Stimulated activated naive CD8-positive, alpha-beta T cell treated with anti-CD3 and anti-CD28 coated beads, Interleukin-15, Interleukin-2, amounts not matched to agents 100 U/mL and 50 U/mL, for 24 hours (primary cell): ENCODE results near the gene HRH1.

Experiments used
- ATAC-seq: fragments of 150-1000 bp; cut with Tn5 transposase; one replicate; pipeline ENCODE4 v1.10.0; 2021
- DNase-seq: peaks from one replicate; pipeline ENCODE4 v3.0.0; 2021

The HRH1 gene

DNA sequence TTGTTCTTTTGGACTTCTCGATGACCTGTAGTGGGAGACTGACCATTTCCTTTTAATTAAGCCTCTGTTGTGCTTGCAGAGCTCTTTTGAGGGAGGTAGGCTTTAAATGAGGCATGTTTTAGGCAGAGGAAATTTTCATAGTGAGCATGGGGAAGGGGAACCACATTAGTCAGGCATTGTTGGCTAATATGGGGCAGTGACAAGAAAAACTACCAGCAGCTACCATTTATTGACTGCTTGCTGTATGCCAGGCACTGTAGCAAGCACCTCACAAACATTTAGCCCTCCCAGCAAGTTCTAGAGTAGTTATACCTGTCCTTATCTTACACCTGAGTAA is 128.8 kb downstream of the HRH1 start:
- DNase-seq = no peak

DNA sequence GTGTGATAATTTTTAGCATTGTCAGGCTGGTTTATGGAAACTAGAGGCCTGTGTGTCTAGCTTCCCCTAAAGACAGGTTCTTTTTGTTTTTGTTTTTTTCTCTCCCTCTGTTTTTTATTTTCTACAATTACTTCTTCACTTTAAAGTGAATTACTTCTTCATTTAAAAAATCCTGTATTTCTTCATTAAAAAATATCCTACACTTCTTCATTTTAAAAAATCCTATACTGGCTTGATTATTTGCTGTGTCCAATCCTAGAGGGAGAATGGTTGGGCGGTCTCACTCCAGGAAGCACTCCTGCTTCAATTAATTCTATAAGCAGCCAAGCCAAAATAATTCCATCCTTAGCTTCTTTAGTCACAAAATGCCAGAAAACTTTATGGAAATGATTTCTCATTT is 129.7 kb downstream of the HRH1 start:
- DNase-seq = no peak
- no peak for ATAC-seq

More for the DNA sequence above, 128.8 kb downstream of the HRH1 start:
- no peak for ATAC-seq

- ATAC-seq (no peak), DNase-seq (no peak)
These were observed 131.2 kb downstream of the HRH1 start for GRCh38 chr3:11285471-11285870.

DNA sequence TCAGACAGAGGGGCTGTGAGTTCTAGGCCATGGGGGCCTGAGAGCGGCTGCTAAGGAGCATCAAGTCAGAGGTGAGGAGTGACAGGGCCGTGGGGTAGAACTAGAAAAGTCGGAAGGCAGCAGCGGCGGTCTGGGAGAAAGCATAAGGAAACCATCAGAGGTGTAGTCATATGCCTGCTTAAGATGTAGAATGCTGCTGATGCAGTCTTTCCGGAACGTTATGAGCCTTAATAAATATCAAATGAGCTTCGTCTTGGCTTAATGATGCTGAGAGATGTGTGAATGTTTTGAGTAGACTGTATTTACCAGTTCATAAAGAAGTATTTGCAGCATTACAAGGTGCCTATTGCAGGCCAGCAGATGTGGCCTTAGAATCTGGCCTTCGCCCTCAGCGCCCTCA is 133.1 kb downstream of the HRH1 start:
- DNase-seq (no peak), ATAC-seq (no peak)

- DNase-seq = no peak
- ATAC-seq = no peak
These were observed 133.8 kb downstream of the HRH1 start for GRCh38 chr3:11288021-11288491.

DNA sequence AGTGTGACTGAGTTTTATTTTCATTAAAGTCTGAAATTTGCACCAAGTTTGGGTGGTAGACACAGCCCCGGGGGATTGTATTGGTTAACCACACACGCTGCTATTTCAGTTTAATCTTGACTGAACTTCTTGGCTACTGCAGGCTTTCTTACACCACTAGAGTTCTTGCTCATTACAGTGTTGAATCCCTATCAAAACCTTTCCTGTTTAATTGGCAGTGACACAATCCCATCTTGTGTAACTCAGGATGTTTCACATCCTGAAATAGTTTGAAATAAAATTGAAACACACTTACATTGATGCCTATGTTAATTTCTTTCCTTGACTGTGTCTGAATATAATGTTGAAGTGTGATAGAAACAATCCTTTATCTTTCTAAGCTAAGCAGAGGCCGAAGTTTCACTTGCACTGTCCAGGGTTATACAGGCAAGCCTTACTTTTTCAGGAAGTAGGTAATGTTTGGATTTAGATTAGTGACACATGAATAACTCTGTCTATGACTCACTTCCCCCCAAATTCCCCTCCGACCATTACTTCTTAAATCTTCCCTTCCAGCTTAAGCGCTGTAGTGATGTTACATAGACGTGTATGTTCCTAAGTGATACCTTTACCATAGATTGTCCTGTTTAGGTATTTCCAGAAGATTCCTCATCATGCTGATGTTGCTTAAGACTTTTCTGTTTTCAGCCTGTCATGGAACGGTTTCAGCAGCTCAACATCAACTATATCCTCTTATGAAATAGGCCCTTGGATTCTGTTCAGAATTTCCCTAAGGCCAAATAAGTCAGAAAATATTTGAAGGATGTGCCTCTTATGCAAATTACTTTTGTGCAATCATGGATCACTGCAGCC is 134.7 kb downstream of the HRH1 start:
- DNase-seq (peak; percentile 27), ATAC-seq (peak; percentile 67)

DNA sequence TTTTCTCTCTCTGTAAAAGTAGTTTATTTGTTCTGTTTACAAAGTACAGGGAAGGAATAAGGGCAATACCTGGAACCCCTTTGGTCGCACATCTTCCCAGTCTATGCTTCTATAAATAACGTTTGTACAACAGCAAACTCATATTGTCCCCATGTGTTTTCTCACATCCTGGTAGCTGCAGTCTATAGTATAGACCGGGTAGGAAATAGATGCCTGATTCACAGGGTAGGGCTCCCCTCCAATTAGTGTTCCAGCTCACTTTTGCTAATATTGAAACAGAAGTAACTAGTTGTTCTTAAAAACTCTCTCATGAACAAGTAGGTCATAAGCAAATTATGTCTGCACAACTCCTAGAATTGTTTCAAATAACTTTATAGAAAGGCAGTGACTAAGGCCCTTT is 135.6 kb downstream of the HRH1 start:
- no peak for ATAC-seq
- no peak for DNase-seq

GRCh38 chr3:11290743-11291680 is 136.7 kb downstream of the HRH1 start:
- DNase-seq (peak; percentile 34), ATAC-seq (peak; percentile 72)

DNA sequence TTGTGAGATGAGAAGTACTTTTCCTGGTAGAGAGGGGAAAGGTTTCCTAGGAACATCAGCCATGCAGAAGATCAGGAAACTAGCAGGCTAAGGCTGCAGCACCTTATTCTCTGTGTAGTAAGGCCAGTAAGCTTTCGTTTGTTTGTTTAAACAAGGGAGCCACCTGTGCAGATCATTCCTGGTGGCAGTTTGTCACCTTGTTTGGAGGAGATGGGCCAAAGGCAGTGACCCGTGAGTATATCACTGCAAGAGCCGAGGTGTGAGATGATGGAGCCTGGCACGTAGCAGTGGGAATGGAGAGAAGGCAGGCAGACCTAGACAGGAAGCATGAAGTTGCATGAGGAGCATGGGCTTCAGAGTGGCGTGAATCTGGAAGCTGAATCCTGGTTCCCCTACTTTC is 137.5 kb downstream of the HRH1 start:
- ATAC-seq = no peak
- DNase-seq = no peak

- ATAC-seq (no peak), DNase-seq (no peak)
These were observed 142.8 kb downstream of the HRH1 start for GRCh38 chr3:11297126-11297525.

- no peak for DNase-seq
- ATAC-seq = peak; percentile 52
These were observed 146.7 kb downstream of the HRH1 start for GRCh38 chr3:11300970-11301369.

- DNase-seq (no peak), ATAC-seq (no peak)
These were observed 148.2 kb downstream of the HRH1 start for GRCh38 chr3:11302444-11302843.

- ATAC-seq (no peak), DNase-seq (no peak)
These were observed 149.9 kb downstream of the HRH1 start for GRCh38 chr3:11304175-11304574.

- ATAC-seq (no peak), DNase-seq (no peak)
These were observed 151.2 kb downstream of the HRH1 start for GRCh38 chr3:11305509-11305908.

- no peak for DNase-seq
- peak; percentile 92 for ATAC-seq
These were observed 152.7 kb downstream of the HRH1 start for GRCh38 chr3:11306817-11307589.

GRCh38 chr3:11307830-11308432 is 153.6 kb downstream of the HRH1 start:
- ATAC-seq (no peak), DNase-seq (no peak)

GRCh38 chr3:11310258-11310657 is 156.0 kb downstream of the HRH1 start:
- no peak for ATAC-seq

GRCh38 chr3:11312166-11312565 is 157.9 kb downstream of the HRH1 start:
- DNase-seq (no peak), ATAC-seq (no peak)

More at GRCh38 chr3:11310258-11310657, 156.0 kb downstream of the HRH1 start:
- no peak for DNase-seq
